Thoracic aorta (tissue), 2 donors: ENCODE measurements around the gene ATL1. TPM values are rescaled to one million over a fixed set of nuclear protein-coding genes. Genes with fewer than 3 reads are reported as not detected.

Source experiments
- ATAC-seq: fragments of 150-250 bp; one replicate; pipeline ENCODE4 v1.8.0; 2017; ENCODE audit warnings: low read depth; ENCODE audit not compliant: insufficient number of reproducible peaks, low FRiP score
- DNase-seq: peaks from one replicate; pipeline ENCODE4 v3.0.0-alpha.2; 2020; ENCODE audit warnings: low spot score
- H3K27ac ChIP-seq, 2 donors: fragments of 200-600 bp; sonication (generic); 1 replicate in 1 of 2; 2 replicates in 1 of 2; pipeline ENCODE4 v1.5.1; 2016; ENCODE audit warnings: mild to moderate bottlenecking in 2 of 2, moderate library complexity in 2 of 2
- H3K27me3 ChIP-seq: fragments of 200-600 bp; sonication (generic); replicated peaks from 2 replicates; pipeline ENCODE4 v1.6.0; 2016; ENCODE audit warnings: mild to moderate bottlenecking; ENCODE audit not compliant: insufficient read depth
- H3K36me3 ChIP-seq: fragments of 200-600 bp; sonication (generic); one replicate; pipeline ENCODE4 v1.5.1; 2016
- H3K4me1 ChIP-seq, 2 donors: fragments of 200-600 bp; sonication (generic); 1 replicate in 1 of 2; 2 replicates in 1 of 2; pipeline versions ENCODE4 v1.5.1 to v1.6.0; 2016; ENCODE audit warnings: low read depth in 2 of 2, mild to moderate bottlenecking in 1 of 2; ENCODE audit not compliant: control insufficient read depth in 1 of 2
- H3K4me3 ChIP-seq: fragments of 200-600 bp; sonication (generic); 2 replicates; pipeline ENCODE4 v1.5.1; 2016; ENCODE audit warnings: mild to moderate bottlenecking
- H3K9me3 ChIP-seq: fragments of 200-600 bp; sonication (generic); 2 replicates; pipeline ENCODE4 v1.5.1; 2016
- total RNA-seq, 2 donors: library from RNA; depleted of rRNA; stranded (reverse); fragments of >200 nt; gene quantifications; one replicate each; pipeline versions ENCODE4 v1.1.0 to v1.2.3, GENCODE V29; 2016
- TF ChIP-seq, protein P1 (sequence below): fragments of 200-600 bp; sonication (generic); IDR thresholded peaks from one replicate; pipeline ENCODE4 v1.5.1; 2019; ENCODE audit warnings: antibody characterized with exemption

The ATL1 gene
- total RNA-seq, 2 donors from 2014 or later, result 9.5 to 14.3 TPM

DNA sequence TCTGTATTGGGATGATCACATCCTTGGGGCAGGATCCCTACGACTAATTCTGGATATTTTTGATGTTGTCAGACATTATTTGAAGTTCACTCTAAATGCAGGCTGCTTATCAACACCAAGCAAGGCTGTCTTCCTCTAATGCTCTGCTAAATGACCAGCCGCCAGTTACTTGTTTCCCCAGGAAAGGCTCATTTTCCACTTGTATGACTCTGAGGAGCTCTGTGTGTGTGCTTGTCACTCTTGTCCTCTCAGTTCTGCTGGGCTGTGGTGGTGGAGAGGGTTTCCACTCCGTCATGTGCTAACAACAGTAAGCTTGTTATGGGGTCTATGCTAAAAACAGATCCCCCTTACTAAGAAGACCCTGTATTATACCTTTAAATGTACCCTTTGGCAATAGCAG lies 42.1 kb downstream of the ATL1 start:
- no peaks in the 10 kb centered on the region for H3K36me3 ChIP-seq
- DNase-seq (no peak), ATAC-seq (no peak)
- H3K9me3 ChIP-seq, result no peaks in the 10 kb centered on the region
- peaks cover 0 to 3% of the 10 kb centered on the region in 2 donors for H3K4me1 ChIP-seq
- TF ChIP-seq, protein P1, sequence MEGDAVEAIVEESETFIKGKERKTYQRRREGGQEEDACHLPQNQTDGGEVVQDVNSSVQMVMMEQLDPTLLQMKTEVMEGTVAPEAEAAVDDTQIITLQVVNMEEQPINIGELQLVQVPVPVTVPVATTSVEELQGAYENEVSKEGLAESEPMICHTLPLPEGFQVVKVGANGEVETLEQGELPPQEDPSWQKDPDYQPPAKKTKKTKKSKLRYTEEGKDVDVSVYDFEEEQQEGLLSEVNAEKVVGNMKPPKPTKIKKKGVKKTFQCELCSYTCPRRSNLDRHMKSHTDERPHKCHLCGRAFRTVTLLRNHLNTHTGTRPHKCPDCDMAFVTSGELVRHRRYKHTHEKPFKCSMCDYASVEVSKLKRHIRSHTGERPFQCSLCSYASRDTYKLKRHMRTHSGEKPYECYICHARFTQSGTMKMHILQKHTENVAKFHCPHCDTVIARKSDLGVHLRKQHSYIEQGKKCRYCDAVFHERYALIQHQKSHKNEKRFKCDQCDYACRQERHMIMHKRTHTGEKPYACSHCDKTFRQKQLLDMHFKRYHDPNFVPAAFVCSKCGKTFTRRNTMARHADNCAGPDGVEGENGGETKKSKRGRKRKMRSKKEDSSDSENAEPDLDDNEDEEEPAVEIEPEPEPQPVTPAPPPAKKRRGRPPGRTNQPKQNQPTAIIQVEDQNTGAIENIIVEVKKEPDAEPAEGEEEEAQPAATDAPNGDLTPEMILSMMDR, result no peak
- H3K27ac ChIP-seq, result no peak overlapping the region
- H3K27me3 ChIP-seq, result no peaks in the 10 kb centered on the region
- no peak overlapping the region for H3K4me3 ChIP-seq

- H3K27ac ChIP-seq, result no peak overlapping the region
- no peak for DNase-seq
- peaks cover 0 to 3% of the 10 kb centered on the region in 2 donors for H3K4me1 ChIP-seq
- no peaks in the 10 kb centered on the region for H3K9me3 ChIP-seq
- no peak overlapping the region for H3K4me3 ChIP-seq
- TF ChIP-seq, protein P1, result no peak
- no peaks in the 10 kb centered on the region for H3K27me3 ChIP-seq
- H3K36me3 ChIP-seq, result no peaks in the 10 kb centered on the region
- ATAC-seq, result no peak
These were observed 43.6 kb downstream of the ATL1 start for GRCh38 chr14:50603565-50603964.

DNA sequence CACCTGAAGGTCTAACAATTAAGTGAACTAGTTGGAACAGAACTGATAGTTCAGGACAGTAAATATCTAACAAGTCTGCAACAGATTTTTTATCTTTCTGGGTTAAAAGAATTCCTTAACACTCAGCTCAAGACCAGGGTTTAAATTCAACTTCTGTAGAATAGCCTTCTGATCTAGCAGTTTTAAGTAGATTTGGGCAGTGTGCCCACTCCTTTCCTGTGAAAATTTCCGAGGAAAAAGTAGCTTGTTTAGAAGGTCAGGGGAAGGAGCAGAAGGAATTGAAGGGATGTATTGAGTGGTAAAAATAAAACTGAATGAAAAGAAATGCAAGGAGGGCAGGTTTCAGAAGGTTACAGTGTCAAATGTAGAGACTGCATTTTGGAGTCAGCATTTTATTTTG lies 45.8 kb downstream of the ATL1 start:
- TF ChIP-seq, protein P1, result no peak
- no peaks in the 10 kb centered on the region for H3K9me3 ChIP-seq

GRCh38 chr14:50606468-50606867 lies 46.5 kb downstream of the ATL1 start:
- no peaks in the 10 kb centered on the region for H3K36me3 ChIP-seq

More for the DNA sequence above, 45.8 kb downstream of the ATL1 start:
- no peak overlapping the region for H3K4me3 ChIP-seq
- ATAC-seq (no peak), DNase-seq (no peak)
- no peaks in the 10 kb centered on the region for H3K36me3 ChIP-seq
- no peaks in the 10 kb centered on the region for H3K27me3 ChIP-seq
- peaks cover 0 to 3% of the 10 kb centered on the region in 2 donors for H3K4me1 ChIP-seq
- no peak overlapping the region for H3K27ac ChIP-seq

GRCh38 chr14:50607181-50607580 lies 47.2 kb downstream of the ATL1 start:
- Histone ChIP-seq H3K4me1 (peaks cover 0 to 3% of the 10 kb centered on the region in 2 donors), H3K27ac (no peak overlapping the region), H3K9me3 (no peaks in the 10 kb centered on the region), H3K36me3 (no peaks in the 10 kb centered on the region), H3K27me3 (no peaks in the 10 kb centered on the region), H3K4me3 (no peak overlapping the region)
- ATAC-seq, result no peak
- no peak for DNase-seq
- TF ChIP-seq, protein P1, result no peak

More at GRCh38 chr14:50606468-50606867, 46.5 kb downstream of the ATL1 start:
- TF ChIP-seq, protein P1, result no peak
- Histone ChIP-seq H3K27ac (no peak overlapping the region), H3K9me3 (no peaks in the 10 kb centered on the region), H3K4me3 (no peak overlapping the region), H3K4me1 (peaks cover 0 to 3% of the 10 kb centered on the region in 2 donors), H3K27me3 (no peaks in the 10 kb centered on the region)
- ATAC-seq (no peak), DNase-seq (no peak)
